IMR-90 (cell line): ENCODE results near the gene BCL11A.

Experiments used
- MAFK ChIP-seq: IDR thresholded peaks from 2 replicates; pipeline ENCODE4 v1.6.1; 2012; ENCODE audit warnings: low read depth, low read length, improper control_type of control experiment
- POLR2A ChIP-seq: IDR thresholded peaks from 2 replicates; pipeline ENCODE4 v1.6.1; 2012; ENCODE audit warnings: mild to moderate bottlenecking, low read depth, low read length
- TF ChIP-seq, protein P1 (sequence below): conservative IDR thresholded peaks from 2 replicates; pipeline ENCODE4 v1.5.1; 2012; ENCODE audit warnings: mild to moderate bottlenecking, low read depth, low read length, improper control_type of control experiment

DNA sequence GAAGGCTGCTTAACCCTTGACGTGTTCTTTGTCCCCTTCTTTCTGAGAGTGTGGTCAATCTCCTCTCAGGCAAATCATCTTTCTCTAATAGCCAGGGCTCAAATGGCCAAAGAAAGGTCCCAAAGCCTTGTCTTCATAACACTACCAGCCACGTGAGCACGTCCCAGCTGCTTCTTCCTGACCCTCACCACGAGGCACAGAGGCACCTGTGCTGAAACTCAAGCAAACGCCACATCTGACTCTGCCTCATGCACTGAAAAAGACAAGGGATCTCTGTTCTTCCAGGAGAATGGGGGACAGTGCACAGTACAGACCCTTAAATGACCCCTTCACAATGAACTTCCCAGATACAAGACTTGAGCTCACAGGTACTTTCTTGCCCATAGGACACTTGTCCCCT lies 31.8 kb downstream of the BCL11A start:
- TF ChIP-seq, protein P1, sequence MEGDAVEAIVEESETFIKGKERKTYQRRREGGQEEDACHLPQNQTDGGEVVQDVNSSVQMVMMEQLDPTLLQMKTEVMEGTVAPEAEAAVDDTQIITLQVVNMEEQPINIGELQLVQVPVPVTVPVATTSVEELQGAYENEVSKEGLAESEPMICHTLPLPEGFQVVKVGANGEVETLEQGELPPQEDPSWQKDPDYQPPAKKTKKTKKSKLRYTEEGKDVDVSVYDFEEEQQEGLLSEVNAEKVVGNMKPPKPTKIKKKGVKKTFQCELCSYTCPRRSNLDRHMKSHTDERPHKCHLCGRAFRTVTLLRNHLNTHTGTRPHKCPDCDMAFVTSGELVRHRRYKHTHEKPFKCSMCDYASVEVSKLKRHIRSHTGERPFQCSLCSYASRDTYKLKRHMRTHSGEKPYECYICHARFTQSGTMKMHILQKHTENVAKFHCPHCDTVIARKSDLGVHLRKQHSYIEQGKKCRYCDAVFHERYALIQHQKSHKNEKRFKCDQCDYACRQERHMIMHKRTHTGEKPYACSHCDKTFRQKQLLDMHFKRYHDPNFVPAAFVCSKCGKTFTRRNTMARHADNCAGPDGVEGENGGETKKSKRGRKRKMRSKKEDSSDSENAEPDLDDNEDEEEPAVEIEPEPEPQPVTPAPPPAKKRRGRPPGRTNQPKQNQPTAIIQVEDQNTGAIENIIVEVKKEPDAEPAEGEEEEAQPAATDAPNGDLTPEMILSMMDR = no peak
- no peak for TF ChIP-seq POLR2A
- no peak for TF ChIP-seq MAFK
